ENCODE measurements around the gene GMDS. TPM values are rescaled to one million over a fixed set of nuclear protein-coding genes. Genes with fewer than 3 reads are reported as not detected.

The GMDS gene
- total RNA-seq, 1 donor, result 23.2 TPM

GRCh38 chr6:1640476-1640875, 604.9 kb downstream of the GMDS start:
- no peak for DNase-seq (ENCODE audit: insufficient read length, low spot score, missing footprints)
- no peaks in the 10 kb centered on the region for H3K27me3 ChIP-seq (ENCODE audit: insufficient read depth, low read length)
- H3K79me2 ChIP-seq (ENCODE audit: insufficient read depth, low read length), result no peaks in the 10 kb centered on the region
- H3K4me2 ChIP-seq (ENCODE audit: insufficient read depth, low read length), result no peak overlapping the region
- peaks cover 4% of the 10 kb centered on the region for H4K20me1 ChIP-seq (ENCODE audit: insufficient read depth, low read length)
- TF ChIP-seq CTCF (IDR thresholded peaks at IDR 0.05; ENCODE audit: extremely low read depth, low read depth, low read length), result no peak
- no peaks in the 10 kb centered on the region for H3K36me3 ChIP-seq (ENCODE audit: insufficient read depth, low read length)
- H3K4me1 ChIP-seq (ENCODE audit: insufficient read depth, low read length), result no peaks in the 10 kb centered on the region
- no peak overlapping the region for H3K4me3 ChIP-seq (ENCODE audit: insufficient read depth, low read length)
- no peak overlapping the region for H3K27ac ChIP-seq (ENCODE audit: low read depth, low read length)
- H2AFZ ChIP-seq (ENCODE audit: low read length), result no peak overlapping the region
- no peaks in the 10 kb centered on the region for H3K9me3 ChIP-seq (ENCODE audit: low read depth, low read length)

GRCh38 chr6:1639430-1639829, 606.0 kb downstream of the GMDS start:
- no peak for TF ChIP-seq CTCF (IDR thresholded peaks at IDR 0.05; ENCODE audit: extremely low read depth, low read depth, low read length)
- no peaks in the 10 kb centered on the region for H3K36me3 ChIP-seq (ENCODE audit: insufficient read depth, low read length)
- H3K79me2 ChIP-seq (ENCODE audit: insufficient read depth, low read length), result no peaks in the 10 kb centered on the region
- H3K4me3 ChIP-seq (ENCODE audit: insufficient read depth, low read length), result no peak overlapping the region
- H3K27me3 ChIP-seq (ENCODE audit: insufficient read depth, low read length), result no peaks in the 10 kb centered on the region
- H3K4me2 ChIP-seq (ENCODE audit: insufficient read depth, low read length), result no peak overlapping the region
- DNase-seq (ENCODE audit: insufficient read length, low spot score, missing footprints), result no peak
- H3K9me3 ChIP-seq (ENCODE audit: low read depth, low read length), result no peaks in the 10 kb centered on the region
- H4K20me1 ChIP-seq (ENCODE audit: insufficient read depth, low read length), result no peaks in the 10 kb centered on the region
- H3K4me1 ChIP-seq (ENCODE audit: insufficient read depth, low read length), result no peaks in the 10 kb centered on the region
- no peak overlapping the region for H2AFZ ChIP-seq (ENCODE audit: low read length)
- no peak overlapping the region for H3K27ac ChIP-seq (ENCODE audit: low read depth, low read length)

- no peaks in the 10 kb centered on the region for H3K4me1 ChIP-seq (ENCODE audit: insufficient read depth, low read length)
- no peaks in the 10 kb centered on the region for H3K9me3 ChIP-seq (ENCODE audit: low read depth, low read length)
- H3K79me2 ChIP-seq (ENCODE audit: insufficient read depth, low read length), result no peaks in the 10 kb centered on the region
- H3K27ac ChIP-seq (ENCODE audit: low read depth, low read length), result no peak overlapping the region
- H3K27me3 ChIP-seq (ENCODE audit: insufficient read depth, low read length), result no peaks in the 10 kb centered on the region
- H3K4me2 ChIP-seq (ENCODE audit: insufficient read depth, low read length), result no peak overlapping the region
- no peaks in the 10 kb centered on the region for H3K36me3 ChIP-seq (ENCODE audit: insufficient read depth, low read length)
- H2AFZ ChIP-seq (ENCODE audit: low read length), result no peak overlapping the region
- TF ChIP-seq CTCF (IDR thresholded peaks at IDR 0.05; ENCODE audit: extremely low read depth, low read depth, low read length), result no peak
- peaks cover 5% of the 10 kb centered on the region for H4K20me1 ChIP-seq (ENCODE audit: insufficient read depth, low read length)
- H3K4me3 ChIP-seq (ENCODE audit: insufficient read depth, low read length), result no peak overlapping the region
- DNase-seq (ENCODE audit: insufficient read length, low spot score, missing footprints), result peak; percentile 57
Observed at GRCh38 chr6:1636971-1637871, 608.2 kb downstream of the GMDS start.

GRCh38 chr6:1636272-1636825, 609.1 kb downstream of the GMDS start:
- Histone ChIP-seq H3K4me2 (ENCODE audit: insufficient read depth, low read length) (no peak overlapping the region), H3K27me3 (ENCODE audit: insufficient read depth, low read length) (no peaks in the 10 kb centered on the region)
- DNase-seq (ENCODE audit: insufficient read length, low spot score, missing footprints), result peak; percentile 44

More at GRCh38 chr6:1636272-1636825, 609.1 kb downstream of the GMDS start:
- no peak overlapping the region for H3K4me3 ChIP-seq (ENCODE audit: insufficient read depth, low read length)
- no peak overlapping the region for H3K27ac ChIP-seq (ENCODE audit: low read depth, low read length)
- no peaks in the 10 kb centered on the region for H3K79me2 ChIP-seq (ENCODE audit: insufficient read depth, low read length)
- no peaks in the 10 kb centered on the region for H3K36me3 ChIP-seq (ENCODE audit: insufficient read depth, low read length)
- H4K20me1 ChIP-seq (ENCODE audit: insufficient read depth, low read length), result peaks cover 5% of the 10 kb centered on the region
- H3K4me1 ChIP-seq (ENCODE audit: insufficient read depth, low read length), result no peaks in the 10 kb centered on the region
- TF ChIP-seq CTCF (IDR thresholded peaks at IDR 0.05; ENCODE audit: extremely low read depth, low read depth, low read length), result no peak
- no peak overlapping the region for H2AFZ ChIP-seq (ENCODE audit: low read length)
- H3K9me3 ChIP-seq (ENCODE audit: low read depth, low read length), result no peaks in the 10 kb centered on the region
